ENCODE results near the gene CNTN4.
"Not testable (repeated sequence)": the region's sequence is repeated elsewhere in the genome, so short reads cannot be mapped to it uniquely, and the experiment has no call there.

CNTN4 gene

GRCh38 chr3:2937055-2937454, 838.4 kb downstream of the CNTN4 start:
- no peak for DNase-seq

GRCh38 chr3:2937592-2937991, 838.9 kb downstream of the CNTN4 start:
- DNase-seq: no peak

- no peak for DNase-seq
Measured at GRCh38 chr3:2938711-2939110, 840.0 kb downstream of the CNTN4 start.

- DNase-seq: no peak
Measured at GRCh38 chr3:2940062-2940461, 841.4 kb downstream of the CNTN4 start.

- DNase-seq: no peak
Measured at GRCh38 chr3:2944628-2945027, 846.0 kb downstream of the CNTN4 start.

- no peak for DNase-seq
Measured at GRCh38 chr3:2945121-2945520, 846.5 kb downstream of the CNTN4 start.

- DNase-seq: no peak
Measured at GRCh38 chr3:2947536-2947935, 848.9 kb downstream of the CNTN4 start.

- no peak for DNase-seq
Measured at GRCh38 chr3:2948882-2949281, 850.2 kb downstream of the CNTN4 start.

- DNase-seq: no peak
Measured at GRCh38 chr3:2950159-2950558, 851.5 kb downstream of the CNTN4 start.

GRCh38 chr3:2957115-2957514, 858.4 kb downstream of the CNTN4 start:
- no peak for DNase-seq

GRCh38 chr3:2958551-2958950, 859.9 kb downstream of the CNTN4 start:
- no peak for DNase-seq

- DNase-seq: no peak
Measured at GRCh38 chr3:2961576-2961975, 862.9 kb downstream of the CNTN4 start.

- no peak for DNase-seq
Measured at GRCh38 chr3:2967871-2968270, 869.2 kb downstream of the CNTN4 start.

- DNase-seq: no peak
Measured at GRCh38 chr3:2968475-2968874, 869.8 kb downstream of the CNTN4 start.

GRCh38 chr3:2976212-2976611, 877.5 kb downstream of the CNTN4 start:
- no peak for DNase-seq

- no peak for DNase-seq
Measured at GRCh38 chr3:2976796-2977195, 878.1 kb downstream of the CNTN4 start.

- no peak for DNase-seq
Measured at GRCh38 chr3:2978977-2979732, 880.5 kb downstream of the CNTN4 start.

- no peak for DNase-seq
Measured at GRCh38 chr3:2984005-2984830, 885.6 kb downstream of the CNTN4 start.

GRCh38 chr3:2984831-2985220, 886.2 kb downstream of the CNTN4 start:
- no peak for DNase-seq

GRCh38 chr3:2985479-2985878, 886.8 kb downstream of the CNTN4 start:
- no peak for DNase-seq

GRCh38 chr3:2992534-2992933, 893.9 kb downstream of the CNTN4 start:
- DNase-seq: no peak

GRCh38 chr3:2993130-2993529, 894.5 kb downstream of the CNTN4 start:
- not testable (repeated sequence) for DNase-seq

- DNase-seq: no peak
Measured at GRCh38 chr3:2993736-2994135, 895.1 kb downstream of the CNTN4 start.

- DNase-seq: no peak
Measured at GRCh38 chr3:2995195-2995594, 896.5 kb downstream of the CNTN4 start.
